ENCODE results near the gene PPIB. TPM values are rescaled to one million over a fixed set of nuclear protein-coding genes. Genes with fewer than 3 reads are reported as not detected.

PPIB gene
- total RNA-seq, 3 donors from 2014 or later (not counting 1 experiment from before 2014, with no cell fraction given) = 234 to 298 (median 251) TPM

DNA sequence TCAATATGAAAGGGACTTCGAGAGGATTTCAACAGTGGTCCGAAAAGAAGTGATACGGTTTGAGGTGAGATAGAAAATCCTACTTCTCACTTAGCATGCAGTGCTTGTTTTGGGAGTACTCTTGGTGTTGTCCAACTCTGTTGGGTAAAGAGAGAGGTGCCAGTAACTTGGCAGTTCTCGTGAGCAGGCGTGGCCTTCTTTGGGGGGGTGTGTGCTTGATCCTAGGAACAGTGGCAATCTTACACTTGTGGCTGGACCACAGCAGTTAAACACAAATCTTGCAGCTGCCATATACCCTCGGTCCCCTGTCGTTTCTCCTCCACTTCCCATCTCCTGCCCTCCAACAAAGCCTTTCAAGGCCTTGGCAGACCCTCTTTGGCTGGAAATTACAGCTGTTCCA lies 26.5 kb downstream of the PPIB start:
- ATAC-seq (no peak), DNase-seq (no peak)
- WGBS (ENCODE audit: insufficient coverage) = 95% methylated on average over 4 of the region's 7 CpGs
- intact Hi-C loops (cut with micrococcal nuclease) = no loop called here
- H3K27ac Mint-ChIP-seq = no peak overlapping the region
- H3K4me1 Mint-ChIP-seq = peaks cover 0 to 8% of the 10 kb centered on the region in 2 donors
- TF ChIP-seq, protein P1, sequence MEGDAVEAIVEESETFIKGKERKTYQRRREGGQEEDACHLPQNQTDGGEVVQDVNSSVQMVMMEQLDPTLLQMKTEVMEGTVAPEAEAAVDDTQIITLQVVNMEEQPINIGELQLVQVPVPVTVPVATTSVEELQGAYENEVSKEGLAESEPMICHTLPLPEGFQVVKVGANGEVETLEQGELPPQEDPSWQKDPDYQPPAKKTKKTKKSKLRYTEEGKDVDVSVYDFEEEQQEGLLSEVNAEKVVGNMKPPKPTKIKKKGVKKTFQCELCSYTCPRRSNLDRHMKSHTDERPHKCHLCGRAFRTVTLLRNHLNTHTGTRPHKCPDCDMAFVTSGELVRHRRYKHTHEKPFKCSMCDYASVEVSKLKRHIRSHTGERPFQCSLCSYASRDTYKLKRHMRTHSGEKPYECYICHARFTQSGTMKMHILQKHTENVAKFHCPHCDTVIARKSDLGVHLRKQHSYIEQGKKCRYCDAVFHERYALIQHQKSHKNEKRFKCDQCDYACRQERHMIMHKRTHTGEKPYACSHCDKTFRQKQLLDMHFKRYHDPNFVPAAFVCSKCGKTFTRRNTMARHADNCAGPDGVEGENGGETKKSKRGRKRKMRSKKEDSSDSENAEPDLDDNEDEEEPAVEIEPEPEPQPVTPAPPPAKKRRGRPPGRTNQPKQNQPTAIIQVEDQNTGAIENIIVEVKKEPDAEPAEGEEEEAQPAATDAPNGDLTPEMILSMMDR (IDR thresholded peaks at IDR 0.05) = no peak
- no peaks in the 10 kb centered on the region for H3K9me3 Mint-ChIP-seq
- no peak overlapping the region for H3K4me3 Mint-ChIP-seq
- peaks cover 6% of the 10 kb centered on the region for H3K36me3 Mint-ChIP-seq
- Histone ChIP-seq H3K36me3 (ENCODE audit: control insufficient read depth, insufficient read depth, low read length) (peaks cover 63% of the 10 kb centered on the region), H3K4me3 (ENCODE audit: low read length) (no peak overlapping the region), H3K27ac (ENCODE audit: low read length) (no peak overlapping the region), H3K27me3 (ENCODE audit: control insufficient read depth, insufficient read depth, low read length) (no peaks in the 10 kb centered on the region), H3K4me1 (ENCODE audit: control insufficient read depth, insufficient read depth, low read length) (no peaks in the 10 kb centered on the region), H3K9me3 (ENCODE audit: control insufficient read depth, insufficient read depth, low read length) (no peaks in the 10 kb centered on the region)
- H3K27me3 Mint-ChIP-seq (ENCODE audit: low read depth in 2 of 2) = no peaks in the 10 kb centered on the region

DNA sequence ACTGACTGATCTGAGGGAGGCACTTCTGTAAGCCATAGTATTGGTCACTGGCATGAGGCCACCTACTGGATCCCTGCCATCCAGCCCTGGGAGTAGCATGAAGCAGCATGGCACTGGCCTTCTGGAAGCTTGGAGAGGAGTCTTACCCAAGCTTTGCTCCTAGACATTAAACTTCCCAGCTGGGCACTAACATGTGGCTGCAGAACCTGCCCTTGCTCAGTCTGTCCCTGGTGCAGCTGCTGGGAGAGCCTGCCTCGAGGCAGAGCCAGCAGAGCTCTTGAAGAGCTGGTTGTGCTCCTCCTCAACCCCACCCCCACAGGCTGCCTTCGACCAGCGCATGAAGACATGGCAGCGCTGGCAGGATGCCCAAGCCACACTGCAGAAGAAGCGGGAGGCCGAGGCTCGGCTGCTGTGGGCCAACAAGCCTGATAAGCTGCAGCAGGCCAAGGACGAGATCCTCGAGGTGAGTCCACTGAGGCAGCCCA lies 28.4 kb downstream of the PPIB start:
- DNase-seq (no peak), ATAC-seq (no peak)
- H3K4me3 Mint-ChIP-seq = no peak overlapping the region
- peaks cover 0 to 8% of the 10 kb centered on the region in 2 donors for H3K4me1 Mint-ChIP-seq
- 80% methylated on average over 9 of the region's 9 CpGs for WGBS (ENCODE audit: insufficient coverage)
- H3K36me3 Mint-ChIP-seq = peaks cover 13% of the 10 kb centered on the region
- peaks cover 80% of the 10 kb centered on the region for H3K36me3 ChIP-seq (ENCODE audit: control insufficient read depth, insufficient read depth, low read length)
- no peak overlapping the region for H3K27ac Mint-ChIP-seq
- H3K4me1 ChIP-seq (ENCODE audit: control insufficient read depth, insufficient read depth, low read length) = no peaks in the 10 kb centered on the region
- H3K9me3 ChIP-seq (ENCODE audit: control insufficient read depth, insufficient read depth, low read length) = no peaks in the 10 kb centered on the region
- TF ChIP-seq, protein P1 (IDR thresholded peaks at IDR 0.05) = no peak
- no peaks in the 10 kb centered on the region for H3K27me3 Mint-ChIP-seq (ENCODE audit: low read depth in 2 of 2)
- no peak overlapping the region for H3K4me3 ChIP-seq (ENCODE audit: low read length)
- intact Hi-C loops (cut with micrococcal nuclease) = no loop called here
- no peak overlapping the region for H3K27ac ChIP-seq (ENCODE audit: low read length)
- H3K27me3 ChIP-seq (ENCODE audit: control insufficient read depth, insufficient read depth, low read length) = no peaks in the 10 kb centered on the region
- H3K9me3 Mint-ChIP-seq = no peaks in the 10 kb centered on the region

DNA sequence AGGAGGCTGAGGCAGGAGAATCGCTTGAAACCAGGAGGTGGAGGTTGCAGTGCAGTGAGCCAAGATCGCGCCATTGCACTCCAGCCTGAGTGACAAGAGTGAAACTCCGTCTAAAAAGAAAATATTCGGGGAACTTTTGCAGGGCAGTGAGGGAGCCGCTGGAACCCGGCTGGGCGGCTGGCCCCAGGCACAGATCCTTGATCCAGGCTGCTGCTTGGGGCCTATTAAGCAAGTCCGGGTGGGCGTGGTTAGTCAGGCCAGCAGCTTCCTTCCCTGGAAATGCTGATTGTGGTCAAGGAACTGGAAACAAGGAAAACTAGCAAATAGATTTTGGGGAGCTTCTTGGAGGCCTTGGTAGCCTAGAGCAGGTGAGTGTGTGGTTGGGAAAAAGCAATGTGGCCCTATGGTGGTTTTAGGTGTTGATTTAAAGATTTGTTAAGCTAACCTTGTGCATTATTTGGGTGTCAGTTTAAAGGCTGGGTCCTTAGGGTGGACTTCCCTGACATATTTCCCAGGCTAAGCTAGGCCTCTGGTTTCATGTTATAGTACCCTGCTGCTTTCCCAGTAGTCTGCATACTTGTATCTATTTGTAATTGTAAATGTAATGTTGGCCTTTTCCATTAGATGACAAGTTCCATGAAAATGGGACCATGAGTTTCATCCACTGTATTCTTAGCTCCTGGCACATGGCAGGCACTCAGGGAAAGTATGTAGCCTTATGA lies 29.0 kb downstream of the PPIB start:
- Histone ChIP-seq H3K36me3 (ENCODE audit: control insufficient read depth, insufficient read depth, low read length) (peaks cover 82% of the 10 kb centered on the region), H3K27me3 (ENCODE audit: control insufficient read depth, insufficient read depth, low read length) (no peaks in the 10 kb centered on the region), H3K27ac (ENCODE audit: low read length) (no peak overlapping the region), H3K4me3 (ENCODE audit: low read length) (no peak overlapping the region), H3K9me3 (ENCODE audit: control insufficient read depth, insufficient read depth, low read length) (no peaks in the 10 kb centered on the region), H3K4me1 (ENCODE audit: control insufficient read depth, insufficient read depth, low read length) (no peaks in the 10 kb centered on the region)
- Mint-ChIP-seq H3K4me1 (peaks cover 0 to 8% of the 10 kb centered on the region in 2 donors), H3K36me3 (peaks cover 13% of the 10 kb centered on the region), H3K27me3 (ENCODE audit: low read depth in 2 of 2) (no peaks in the 10 kb centered on the region), H3K27ac (no peak overlapping the region), H3K4me3 (no peak overlapping the region), H3K9me3 (no peaks in the 10 kb centered on the region)
- DNase-seq = no peak
- TF ChIP-seq, protein P1 (IDR thresholded peaks at IDR 0.05) = no peak
- ATAC-seq = no peak
- 97% methylated on average over 10 of the region's 10 CpGs for WGBS (ENCODE audit: insufficient coverage)
- intact Hi-C loops (cut with micrococcal nuclease) = no loop called here

DNA sequence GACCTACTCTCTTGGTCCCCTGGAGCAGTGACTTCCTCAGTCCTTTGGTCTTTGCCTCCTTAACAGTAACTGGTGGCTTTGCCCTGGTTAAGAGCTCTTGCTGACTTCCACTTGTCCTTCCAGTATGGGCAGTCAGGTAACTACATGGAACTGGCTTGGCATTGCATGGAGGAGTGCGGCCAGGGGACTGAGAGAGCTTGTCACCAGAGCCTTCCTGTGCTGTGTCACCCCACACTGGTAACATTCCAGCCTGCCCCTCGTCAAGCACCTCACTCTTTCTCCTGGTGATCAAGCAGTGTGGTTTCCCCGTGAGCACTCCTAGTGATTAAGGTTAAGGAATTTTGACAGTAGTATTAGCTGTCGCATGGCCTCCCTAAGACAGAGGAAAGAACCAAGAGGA lies 30.6 kb downstream of the PPIB start:
- Mint-ChIP-seq H3K27me3 (ENCODE audit: low read depth in 2 of 2) (no peaks in the 10 kb centered on the region), H3K36me3 (peaks cover 18% of the 10 kb centered on the region), H3K27ac (no peak overlapping the region), H3K4me1 (peaks cover 11 to 12% of the 10 kb centered on the region in 2 donors), H3K9me3 (no peaks in the 10 kb centered on the region), H3K4me3 (no peak overlapping the region)
- WGBS (ENCODE audit: insufficient coverage) = 96% methylated on average over 4 of the region's 4 CpGs
- Histone ChIP-seq H3K36me3 (ENCODE audit: control insufficient read depth, insufficient read depth, low read length) (peaks cover 83% of the 10 kb centered on the region), H3K27ac (ENCODE audit: low read length) (no peak overlapping the region), H3K4me1 (ENCODE audit: control insufficient read depth, insufficient read depth, low read length) (no peaks in the 10 kb centered on the region), H3K27me3 (ENCODE audit: control insufficient read depth, insufficient read depth, low read length) (no peaks in the 10 kb centered on the region), H3K9me3 (ENCODE audit: control insufficient read depth, insufficient read depth, low read length) (no peaks in the 10 kb centered on the region), H3K4me3 (ENCODE audit: low read length) (no peak overlapping the region)
- no peak for ATAC-seq
- no peak for DNase-seq
- intact Hi-C loops (cut with micrococcal nuclease) = no loop called here
- TF ChIP-seq, protein P1 (IDR thresholded peaks at IDR 0.05) = no peak

All from natural killer cell (primary cell).